GM21390 (cell line): Measurements from ENCODE around the gene IL20RB.
"Not testable (repeated sequence)": the region's sequence is repeated elsewhere in the genome, so short reads cannot be mapped to it uniquely, and the experiment has no call there.

ENCODE experiments used
- ATAC-seq: cut with Tn5 transposase; IDR thresholded peaks from one replicate; pipeline ENCODE4 v1.9.1; 2021; ENCODE audit not compliant: unreplicated experiment

Gene IL20RB

GRCh38 chr3:136943436-136943835 is 14.3 kb upstream of the IL20RB start:
- no peak for ATAC-seq

- no peak for ATAC-seq
These were observed 10.8 kb upstream of the IL20RB start for GRCh38 chr3:136946978-136947377.

- ATAC-seq, result no peak
These were observed 10.3 kb upstream of the IL20RB start for GRCh38 chr3:136947477-136947876.

- no peak for ATAC-seq
These were observed 8.6 kb upstream of the IL20RB start for GRCh38 chr3:136949146-136949545.

- no peak for ATAC-seq
These were observed 8.1 kb upstream of the IL20RB start for GRCh38 chr3:136949708-136950107.

- no peak for ATAC-seq
These were observed 7.2 kb upstream of the IL20RB start for GRCh38 chr3:136950623-136951022.

GRCh38 chr3:136952292-136952691 is 5.5 kb upstream of the IL20RB start:
- no peak for ATAC-seq

- no peak for ATAC-seq
These were observed 3.5 kb upstream of the IL20RB start for GRCh38 chr3:136954251-136954650.

GRCh38 chr3:136954980-136955780 is 2.6 kb upstream of the IL20RB start:
- ATAC-seq, result no peak

GRCh38 chr3:136955813-136956212 is 2.0 kb upstream of the IL20RB start:
- no peak for ATAC-seq

GRCh38 chr3:136956971-136957370 is 812 bp upstream of the IL20RB start:
- ATAC-seq, result no peak

- ATAC-seq, result no peak
These were observed 1.2 kb downstream of the IL20RB start for GRCh38 chr3:136958939-136959338.

GRCh38 chr3:136959599-136959998 is 1.8 kb downstream of the IL20RB start:
- ATAC-seq, result no peak

GRCh38 chr3:136960838-136961836 is 3.4 kb downstream of the IL20RB start:
- no peak for ATAC-seq

GRCh38 chr3:136962927-136963326 is 5.1 kb downstream of the IL20RB start:
- no peak for ATAC-seq

GRCh38 chr3:136969539-136969938 is 11.8 kb downstream of the IL20RB start:
- ATAC-seq, result not testable (repeated sequence)

- no peak for ATAC-seq
These were observed 15.6 kb downstream of the IL20RB start for GRCh38 chr3:136973352-136973751.

GRCh38 chr3:136974670-136975069 is 16.9 kb downstream of the IL20RB start:
- ATAC-seq, result no peak

- no peak for ATAC-seq
These were observed 21.4 kb downstream of the IL20RB start for GRCh38 chr3:136979204-136979603.

GRCh38 chr3:136979684-136980083 is 21.9 kb downstream of the IL20RB start:
- ATAC-seq, result no peak

GRCh38 chr3:136982033-136982432 is 24.2 kb downstream of the IL20RB start:
- no peak for ATAC-seq
